Activated CD4-positive, alpha-beta T cell treated with anti-CD3 and anti-CD28 coated beads, Interleukin-2, amount 50 U/mL, for 4 hours (primary cell): ENCODE data around the gene PRKD2.

Experiments
- DNase-seq, 2 experiments: peaks; one replicate each; pipeline ENCODE4 v3.0.0-alpha.2; 2020

PRKD2 gene

DNA sequence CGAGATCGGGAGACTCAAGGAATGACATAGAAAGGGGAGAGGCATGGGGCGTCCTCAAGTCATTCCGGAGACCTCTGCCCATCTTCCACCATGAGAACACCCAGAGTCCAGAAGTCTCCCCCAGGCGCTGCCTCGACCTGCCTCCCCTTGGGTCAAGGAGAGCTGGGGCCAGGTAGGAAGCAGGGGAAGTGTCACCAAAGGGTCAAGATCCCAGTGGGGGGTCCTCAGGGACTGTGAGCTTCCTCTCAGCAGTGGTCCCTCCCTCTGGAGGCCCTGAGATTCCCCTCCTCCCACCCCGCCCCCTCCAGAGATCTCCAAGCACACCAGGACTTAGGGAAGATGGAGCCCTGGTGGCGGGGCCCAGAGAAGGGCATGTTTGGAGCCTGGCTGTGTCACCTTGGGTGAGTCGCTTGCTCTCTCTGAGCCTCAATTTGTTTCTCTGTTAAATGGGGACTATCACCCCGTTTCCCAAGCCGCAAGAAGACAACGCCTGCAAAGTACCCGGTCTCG, 56.9 kb downstream of the PRKD2 start:
- DNase-seq, result no peak

DNA sequence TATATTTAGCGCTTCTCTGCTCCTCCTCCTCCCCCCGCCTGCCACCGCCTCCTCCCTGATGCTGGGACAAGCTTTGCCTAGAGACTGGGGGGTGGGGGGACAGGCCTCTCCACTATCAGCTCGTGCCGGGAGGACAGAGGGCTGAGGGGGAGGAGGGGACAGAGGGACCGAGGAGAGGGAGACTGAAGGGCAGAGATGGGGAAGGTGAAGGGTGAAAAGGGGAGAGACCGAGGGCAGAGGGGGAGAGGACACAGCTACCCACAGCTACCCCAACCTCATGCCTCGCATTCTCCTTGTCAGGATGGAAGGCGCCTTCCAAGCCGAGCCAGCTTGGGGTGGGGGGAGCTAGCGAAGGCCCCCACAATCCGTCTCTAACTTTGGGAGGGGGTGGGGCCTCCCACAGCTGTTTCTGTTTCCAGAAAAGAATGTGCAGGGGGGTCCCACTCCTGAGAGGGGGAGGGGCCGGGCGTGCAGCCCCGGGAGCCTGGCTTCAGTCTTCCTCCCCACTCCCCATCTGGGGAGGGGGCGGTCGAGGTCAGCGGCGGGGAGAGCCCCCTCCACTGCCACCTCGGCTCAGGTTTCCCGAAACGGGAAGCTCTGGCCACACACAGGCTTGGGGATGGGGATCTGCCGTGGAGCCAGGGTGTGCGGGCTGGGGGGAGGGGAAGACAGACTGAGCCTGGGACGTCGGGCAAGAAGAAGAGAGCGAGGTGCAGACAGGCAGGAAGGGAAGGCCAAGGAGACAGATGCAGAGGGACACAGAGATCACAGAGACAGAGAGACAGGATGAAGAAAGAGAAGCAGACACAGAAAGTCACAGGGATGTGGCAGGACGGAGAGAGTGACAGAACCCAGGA, 57.5 kb downstream of the PRKD2 start:
- DNase-seq, result no peak

DNA sequence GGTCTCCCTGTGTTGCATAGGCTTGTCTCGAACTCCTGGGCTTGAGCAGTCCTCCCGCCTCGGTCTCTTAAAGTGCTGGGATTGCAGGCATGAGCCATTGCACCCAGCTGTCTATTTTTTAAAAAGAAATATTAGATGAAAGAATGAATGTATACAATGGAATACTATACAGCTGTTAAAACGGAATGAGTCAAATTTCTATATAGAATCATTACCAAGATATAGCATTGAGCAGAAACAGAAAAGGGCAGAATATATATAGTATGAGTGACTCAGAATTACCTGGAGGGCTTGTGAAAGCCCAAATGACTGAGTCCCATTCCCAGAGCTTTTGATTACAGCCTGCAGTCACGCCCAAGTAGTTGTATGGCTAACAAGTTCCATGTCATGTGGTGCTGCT, 60.4 kb downstream of the PRKD2 start:
- no peak for DNase-seq

DNA sequence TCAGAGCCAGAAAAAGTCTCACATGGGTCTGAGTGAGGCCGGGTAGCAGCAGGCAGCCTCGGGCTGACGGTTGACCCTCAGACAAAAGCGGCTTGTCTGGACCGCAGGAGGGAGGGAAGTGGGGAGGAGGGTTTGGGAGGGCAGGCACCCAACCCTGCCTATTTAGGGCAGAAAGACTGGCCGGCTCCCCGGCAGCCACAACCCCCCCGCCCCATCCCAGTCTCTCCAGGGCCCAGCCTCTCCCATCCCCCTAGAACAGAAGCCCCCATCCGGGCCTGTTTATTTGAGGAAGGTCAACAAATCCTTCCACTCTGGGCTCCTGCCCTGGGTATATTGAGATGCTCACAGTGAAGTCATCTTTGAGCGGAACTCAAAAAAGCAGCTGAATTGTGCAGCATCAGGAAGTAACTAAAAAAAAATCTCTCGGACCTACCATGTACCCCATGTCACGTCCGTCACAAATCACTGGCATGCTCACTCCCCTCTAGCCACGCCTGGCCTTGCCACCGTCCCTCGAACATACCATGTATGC, 62.2 kb downstream of the PRKD2 start:
- DNase-seq, result no peak

DNA sequence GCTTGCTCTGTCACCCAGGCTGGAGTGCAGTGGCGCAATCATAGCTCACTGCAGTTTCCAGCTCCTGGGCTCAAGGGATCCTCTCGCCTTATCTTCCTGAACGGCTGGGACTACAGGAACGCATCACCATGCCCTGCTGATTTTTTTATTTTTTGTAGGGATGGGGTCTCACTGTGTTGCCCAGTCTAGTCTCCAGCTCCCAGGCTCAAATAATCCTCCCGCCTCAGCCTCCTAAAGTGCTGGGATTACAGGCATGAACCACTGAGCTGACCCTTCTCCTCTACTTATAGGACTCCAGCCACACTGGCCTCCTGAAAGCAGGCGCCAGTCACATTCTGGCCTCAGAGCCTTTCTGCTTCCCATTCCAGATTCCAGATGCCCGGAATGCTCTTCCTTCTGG, 66.5 kb downstream of the PRKD2 start:
- no peak for DNase-seq

DNA sequence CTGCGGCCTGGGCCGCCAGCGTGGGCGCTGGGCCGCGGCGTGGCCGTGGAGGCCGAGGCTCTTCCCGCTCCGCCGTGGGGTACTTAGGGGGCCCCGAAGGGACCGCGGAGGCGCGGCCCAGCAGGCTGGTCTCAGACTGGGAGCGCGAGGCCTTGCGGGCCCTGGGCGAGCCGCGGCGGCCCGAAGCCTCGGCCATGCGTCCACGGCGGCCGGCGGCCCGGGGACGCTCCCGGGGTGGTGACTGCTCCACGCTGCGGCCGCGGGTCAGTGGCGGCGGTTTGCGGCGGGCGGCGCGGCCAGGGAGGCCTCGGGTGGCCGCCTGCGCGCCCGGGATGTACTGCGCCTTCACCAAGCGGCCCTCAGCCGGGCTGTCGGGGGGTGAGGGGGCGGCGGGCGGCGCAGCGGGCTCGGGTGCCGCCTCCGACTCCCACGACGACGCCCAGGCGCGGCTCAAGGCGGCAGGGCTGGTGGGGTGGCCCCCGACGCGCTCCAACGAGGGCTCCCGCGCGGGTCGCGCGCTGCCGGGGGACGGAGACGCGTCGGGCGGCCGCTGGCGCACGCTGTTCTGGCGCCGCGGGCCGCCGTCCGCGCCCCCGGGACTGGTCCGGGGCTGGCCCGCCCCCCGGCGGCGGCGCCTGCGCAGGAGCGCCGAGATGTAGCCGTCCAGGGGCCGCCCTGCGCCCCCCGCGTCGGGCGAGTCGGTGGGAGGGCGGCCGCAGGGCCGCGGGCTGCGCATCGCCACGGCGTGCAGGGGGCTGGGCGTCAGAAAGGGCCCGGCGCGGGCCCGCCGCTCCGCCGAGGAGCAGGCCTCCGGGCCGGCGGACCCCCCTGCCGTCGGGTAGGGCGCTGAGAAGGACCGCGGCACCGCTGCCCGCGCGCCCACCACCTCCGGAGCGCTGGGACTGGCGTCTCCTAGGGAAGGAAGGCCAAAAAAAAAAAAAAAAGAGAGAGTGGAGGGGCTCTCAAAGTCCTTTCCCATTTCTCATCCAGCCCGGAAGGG, 67.7 kb downstream of the PRKD2 start:
- no peak for DNase-seq

DNA sequence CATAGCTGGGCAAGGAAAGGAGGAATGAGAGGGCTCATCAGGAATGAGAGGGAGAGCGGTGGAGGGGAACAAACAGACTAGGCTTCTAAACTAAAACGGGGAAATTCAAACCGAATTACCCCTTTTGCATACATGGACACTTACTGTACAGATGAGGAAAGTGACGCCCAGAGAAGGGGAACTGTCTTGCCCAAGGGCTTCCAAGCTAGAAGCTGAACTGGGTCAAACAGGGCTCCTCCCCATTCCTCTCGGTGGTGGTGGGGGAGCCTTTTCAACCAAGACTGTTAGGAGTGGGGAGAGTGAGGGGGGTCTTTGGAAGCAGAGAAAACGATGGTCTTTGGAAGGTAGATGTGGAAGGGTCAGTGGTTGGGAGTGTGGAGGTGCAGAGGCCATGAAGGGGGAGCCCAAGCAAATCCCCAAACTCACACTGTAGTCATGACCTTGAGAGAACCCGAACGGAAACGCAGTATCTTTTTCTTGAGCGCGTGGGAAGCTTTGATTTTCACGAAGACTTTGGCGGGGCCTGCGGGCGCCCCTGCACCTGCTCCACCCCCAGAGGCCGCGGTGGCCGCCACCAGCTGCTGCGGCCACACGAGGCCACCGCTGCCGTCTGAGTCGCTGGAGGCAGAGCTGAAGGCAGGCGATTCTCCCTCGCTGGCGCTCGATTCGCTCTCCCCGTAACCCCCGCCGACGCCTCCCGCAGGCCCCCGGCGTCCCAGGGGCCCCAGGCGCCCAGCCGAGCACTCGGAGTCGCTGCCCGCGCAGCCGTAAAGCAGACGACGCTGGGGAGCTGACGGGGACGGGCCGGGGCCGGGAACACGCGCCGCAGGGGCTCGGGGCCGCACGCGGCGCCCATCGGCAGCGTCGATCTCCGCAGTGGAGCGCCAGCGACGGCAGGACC, 68.6 kb downstream of the PRKD2 start:
- no peak for DNase-seq

DNA sequence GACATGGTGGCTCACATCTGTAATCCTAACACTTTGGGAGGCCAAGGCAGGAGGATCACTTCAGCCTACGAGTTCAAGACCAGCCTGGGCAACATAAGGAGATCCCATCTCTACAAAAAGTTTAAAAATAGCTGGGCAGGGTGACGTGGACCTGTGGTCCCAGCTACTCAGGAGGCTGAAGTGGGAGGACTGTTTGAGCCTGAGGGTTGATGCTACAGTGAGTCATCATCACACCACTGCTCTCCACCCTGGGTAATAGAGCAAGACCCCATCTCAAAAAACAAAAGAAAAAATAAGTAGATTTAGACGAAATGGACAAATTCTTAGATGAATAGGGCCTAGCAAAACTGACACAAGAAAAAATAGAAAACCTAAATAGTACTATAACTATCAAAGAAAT, 70.5 kb downstream of the PRKD2 start:
- DNase-seq, result no peak

DNA sequence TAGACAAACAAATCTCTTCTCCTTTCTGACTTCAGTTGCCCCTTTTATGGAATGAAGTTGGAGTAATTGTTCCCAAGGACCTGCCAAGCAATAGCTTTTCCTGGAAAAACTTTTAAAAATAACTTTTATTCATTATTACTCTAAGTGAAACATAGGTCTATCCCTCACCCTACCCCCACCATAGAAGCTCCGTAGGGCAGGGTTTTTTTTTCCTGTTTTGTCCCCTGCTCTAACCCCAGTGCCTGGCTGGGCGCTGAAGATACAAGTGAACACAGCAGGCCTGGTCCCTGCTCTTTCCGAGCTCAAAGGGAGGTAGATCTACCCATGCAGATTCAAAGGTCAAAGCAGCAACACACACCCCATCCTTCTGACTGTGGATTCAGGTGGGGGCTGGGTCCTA, 72.2 kb downstream of the PRKD2 start:
- DNase-seq, result no peak

DNA sequence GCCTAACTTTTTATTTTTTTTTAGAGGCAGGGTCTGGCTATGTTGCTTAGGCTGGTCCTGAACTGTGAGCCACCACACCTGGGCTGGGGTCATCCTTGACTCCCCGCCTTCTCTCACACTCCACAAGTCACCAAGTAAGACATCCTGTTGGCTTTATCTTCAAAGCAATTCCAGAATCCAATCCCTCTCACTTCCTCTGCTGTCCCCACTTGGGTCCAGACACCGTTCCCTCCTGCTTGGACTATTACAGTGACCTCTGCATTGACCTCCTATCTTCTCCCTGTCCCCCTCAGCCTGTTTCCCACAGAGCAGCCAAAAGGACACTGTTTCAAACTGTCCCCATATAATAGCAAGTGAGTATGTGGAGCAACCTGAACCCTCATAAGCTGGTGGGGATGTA, 76.3 kb downstream of the PRKD2 start:
- DNase-seq, result no peak

DNA sequence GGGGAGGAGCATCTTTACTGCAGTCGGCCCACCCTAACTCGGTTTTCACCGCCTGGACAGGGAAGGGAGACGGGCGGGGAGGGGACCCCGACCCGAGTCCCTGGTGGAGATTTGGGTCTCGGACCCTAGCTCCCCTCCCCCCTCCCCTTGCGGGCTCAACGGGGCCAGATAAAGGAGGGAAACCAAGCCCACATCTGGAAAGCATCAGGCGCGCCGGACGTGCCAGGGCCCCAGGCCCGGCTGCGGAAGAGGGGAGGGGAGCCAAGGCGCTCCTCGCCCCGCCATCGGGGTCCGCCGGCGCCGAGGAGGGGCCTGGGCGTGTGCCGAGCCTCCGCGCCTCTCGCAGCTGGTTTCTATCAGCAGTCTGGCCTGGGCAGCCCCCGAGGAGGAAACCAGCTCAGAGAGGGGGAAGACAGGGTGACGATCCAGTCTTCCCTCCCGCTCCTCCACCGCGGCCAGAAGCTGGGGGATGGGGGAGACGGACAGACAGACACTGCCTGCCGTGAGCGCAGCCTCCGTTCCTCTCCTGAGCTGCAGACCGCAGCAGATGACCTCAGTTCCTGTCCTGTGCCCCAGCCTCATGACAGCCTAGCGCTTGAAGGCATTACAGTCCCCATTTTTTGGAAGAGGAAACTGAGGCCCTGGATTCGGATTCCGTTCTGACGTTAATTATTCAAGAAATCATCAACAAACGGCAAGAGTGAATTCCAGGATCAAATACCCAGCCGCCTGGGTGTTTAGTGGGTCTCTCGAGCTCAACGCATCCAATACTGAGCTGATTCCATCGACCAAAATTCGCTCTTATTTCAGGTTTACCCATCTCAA, 77.3 kb downstream of the PRKD2 start:
- no peak for DNase-seq

DNA sequence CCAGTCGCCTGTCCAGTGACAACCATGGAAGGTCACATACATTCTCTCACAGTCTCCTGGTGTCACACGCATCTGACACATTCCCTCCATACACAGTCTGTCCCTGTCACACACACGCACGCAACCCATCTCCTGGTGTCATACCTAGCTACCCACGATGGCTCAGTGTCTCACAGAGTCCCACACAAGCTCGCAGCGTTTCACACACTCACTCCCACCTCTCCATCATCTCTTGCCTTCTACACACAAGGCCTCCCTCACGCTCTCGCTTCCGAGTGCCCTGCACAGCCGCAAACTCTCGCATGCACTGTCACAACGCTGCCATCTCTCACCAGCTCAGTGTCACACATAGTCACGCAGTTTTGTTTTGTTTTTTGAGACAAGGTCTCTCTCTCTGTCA, 79.7 kb downstream of the PRKD2 start:
- DNase-seq, result no peak

DNA sequence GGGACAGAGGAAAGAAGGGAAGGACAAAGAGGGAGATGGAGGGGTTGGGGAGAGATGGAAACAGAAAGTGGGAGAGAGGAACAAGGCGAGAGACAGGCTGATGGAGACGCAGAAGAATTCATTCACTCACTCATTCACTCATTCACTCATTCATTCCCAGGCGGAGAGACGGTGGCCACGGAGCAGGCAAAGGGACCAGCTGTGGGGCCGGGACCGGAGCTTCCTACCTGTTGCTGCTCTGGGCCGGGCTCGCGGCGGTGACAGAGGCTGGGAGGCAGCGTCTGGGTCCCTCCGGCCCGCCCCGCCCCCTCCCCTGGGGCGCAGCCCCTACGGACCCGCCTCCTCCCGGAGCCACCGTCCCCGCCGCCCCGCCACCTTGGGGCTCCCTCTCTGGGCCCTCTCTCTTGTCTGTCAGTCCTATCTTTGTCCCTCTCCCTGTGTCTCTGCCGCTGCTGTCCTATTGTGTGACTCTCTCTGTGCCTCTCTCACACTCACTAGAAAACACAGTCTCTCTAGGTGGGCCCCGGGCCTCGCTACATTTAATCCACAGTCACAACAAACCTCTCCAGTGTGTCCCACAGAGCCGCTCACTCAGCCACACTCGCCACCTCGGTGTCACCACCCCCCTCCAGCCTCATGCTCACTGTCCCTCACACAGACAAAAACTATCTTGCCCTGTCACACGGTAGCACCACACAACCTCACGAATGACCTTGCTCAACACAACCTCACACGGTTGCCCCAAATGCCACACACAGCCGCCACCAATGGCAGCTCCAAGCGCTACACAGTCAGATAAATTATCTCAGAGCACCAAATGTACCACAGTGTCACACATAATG, 80.8 kb downstream of the PRKD2 start, which contains the start of gene GNG8:
TSS of gene GNG8 (minus strand) at position 283 of the 842 bp plus-strand sequence. CDS start 1,520 bp downstream, outside the sequence.
- DNase-seq, result no peak

DNA sequence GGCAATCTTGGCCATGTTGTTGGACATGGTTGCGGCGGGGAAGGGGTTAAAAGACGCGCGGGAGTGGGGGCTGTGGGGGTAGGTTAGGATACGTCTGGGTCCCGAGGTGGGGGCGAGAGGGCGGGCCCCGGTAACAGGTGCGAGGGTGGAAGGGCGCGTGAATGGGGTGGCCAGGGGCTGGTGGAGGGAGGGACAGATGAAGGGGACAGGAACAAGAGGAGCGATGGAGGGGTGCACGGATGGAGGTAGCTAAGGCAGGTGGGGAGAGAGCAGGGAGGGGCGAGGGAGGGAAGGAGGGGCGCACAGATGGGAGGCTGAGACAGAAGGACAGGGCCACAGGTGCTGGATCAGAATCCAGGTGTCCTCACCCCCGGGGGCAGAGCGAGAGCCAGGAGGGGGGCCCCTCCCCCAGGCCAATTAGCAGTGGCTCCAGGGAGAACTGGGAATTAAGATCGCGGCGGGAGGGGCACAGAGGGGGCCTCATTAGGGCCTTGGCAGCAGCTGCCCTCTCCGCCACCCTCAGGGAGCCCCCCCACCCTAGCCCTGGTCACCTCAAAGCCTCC, 82.2 kb downstream of the PRKD2 start:
- DNase-seq, result no peak

DNA sequence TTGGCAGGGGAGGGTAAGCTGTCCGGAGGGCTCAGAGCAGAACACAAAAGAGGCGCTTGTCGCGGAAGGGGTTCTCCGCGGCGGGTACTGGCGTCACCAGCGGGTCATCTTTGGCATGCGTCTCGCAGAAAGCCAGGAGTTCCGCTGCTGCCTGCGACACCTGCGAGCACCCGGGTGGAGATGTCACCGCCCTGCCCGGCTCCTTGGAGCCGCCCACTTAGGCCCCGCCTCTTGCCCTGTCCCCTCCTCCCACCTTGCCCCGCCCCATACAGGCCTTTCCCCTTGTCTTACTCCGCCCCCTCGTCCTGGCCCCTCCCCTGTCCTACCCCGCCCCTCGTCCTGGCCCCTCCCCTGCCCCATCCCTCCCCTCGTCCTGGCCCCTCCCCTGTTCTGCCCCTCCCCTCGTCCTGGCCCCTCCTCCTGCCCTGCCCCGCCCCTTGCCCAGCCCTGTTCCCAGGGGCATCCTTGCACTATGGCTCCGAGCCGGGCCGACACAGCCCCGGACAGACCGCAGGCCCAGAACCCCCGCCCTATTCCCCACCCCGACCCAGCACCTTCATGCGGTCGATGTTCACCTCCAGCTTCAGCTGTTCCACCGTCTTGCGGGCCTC, 82.8 kb downstream of the PRKD2 start:
- peak; percentile 96 to 97 for DNase-seq

DNA sequence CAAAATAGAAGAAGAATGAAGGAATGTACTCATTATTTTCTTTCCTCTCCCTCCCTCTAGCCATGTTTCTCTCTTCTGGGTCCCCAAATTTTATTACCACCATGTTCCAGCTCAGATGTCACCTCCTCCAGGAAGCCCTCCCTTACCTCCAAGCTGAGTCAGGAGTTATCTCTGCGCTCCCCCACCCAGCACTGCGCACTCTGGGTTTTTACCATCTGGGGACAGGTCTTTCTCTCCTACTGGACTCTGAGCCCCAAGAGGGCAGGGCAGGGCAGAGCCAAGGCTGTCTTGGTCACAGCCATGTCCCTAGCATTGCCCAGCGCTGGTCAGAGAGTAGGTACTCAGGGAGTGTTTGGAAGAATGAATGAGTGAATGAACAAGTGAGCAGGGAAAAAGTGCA, 83.8 kb downstream of the PRKD2 start:
- DNase-seq, result no peak

DNA sequence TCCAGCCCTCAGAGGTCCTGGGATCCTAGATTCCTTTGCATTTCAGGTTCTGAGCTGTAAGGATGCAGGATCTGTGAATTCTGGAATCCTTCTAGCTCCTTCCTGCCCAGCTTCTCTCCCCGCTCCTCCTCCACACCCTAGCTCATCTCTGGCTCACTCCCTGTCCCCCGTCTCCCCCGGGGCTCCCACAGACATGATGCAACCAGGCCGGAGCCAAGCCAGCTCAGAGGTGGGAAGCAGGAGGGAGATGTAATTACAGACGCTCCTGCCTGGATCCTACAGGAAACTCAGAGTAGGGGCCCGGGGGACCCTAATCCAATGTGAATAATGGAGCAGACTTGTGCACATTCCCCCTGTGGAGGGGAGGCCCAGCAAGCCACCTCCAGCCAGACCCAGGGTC, 85.4 kb downstream of the PRKD2 start:
- no peak for DNase-seq

DNA sequence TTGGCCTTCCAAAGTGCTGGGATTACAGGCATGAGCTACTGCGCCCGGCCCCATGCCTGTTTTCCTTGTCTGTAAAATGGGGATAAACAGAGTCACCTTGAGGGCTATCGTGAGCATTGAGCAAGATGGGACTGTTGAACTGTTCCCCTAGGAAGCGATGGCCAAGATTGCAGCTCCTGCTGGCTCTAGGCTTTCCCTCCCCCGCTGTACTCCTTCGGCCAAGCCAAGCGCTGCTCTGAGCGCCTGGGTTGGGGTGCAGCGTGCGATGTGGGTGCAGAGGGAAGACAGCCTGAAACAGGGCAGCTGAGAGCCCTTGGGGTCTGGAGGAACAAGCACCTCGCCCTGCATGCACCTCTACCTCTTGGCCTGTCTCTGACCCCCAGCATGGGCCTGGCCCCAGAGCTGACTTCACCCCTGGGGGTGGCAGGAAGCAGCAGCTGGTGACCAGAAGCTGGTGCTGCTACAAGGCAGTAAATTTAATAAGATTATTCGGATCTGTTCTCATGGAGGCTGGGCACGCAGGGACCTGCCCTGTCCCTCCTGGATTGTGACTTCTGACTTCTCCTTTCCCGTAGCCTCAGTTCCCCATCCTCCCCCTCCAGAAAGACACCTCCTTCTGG, 86.2 kb downstream of the PRKD2 start:
- DNase-seq, result no peak

DNA sequence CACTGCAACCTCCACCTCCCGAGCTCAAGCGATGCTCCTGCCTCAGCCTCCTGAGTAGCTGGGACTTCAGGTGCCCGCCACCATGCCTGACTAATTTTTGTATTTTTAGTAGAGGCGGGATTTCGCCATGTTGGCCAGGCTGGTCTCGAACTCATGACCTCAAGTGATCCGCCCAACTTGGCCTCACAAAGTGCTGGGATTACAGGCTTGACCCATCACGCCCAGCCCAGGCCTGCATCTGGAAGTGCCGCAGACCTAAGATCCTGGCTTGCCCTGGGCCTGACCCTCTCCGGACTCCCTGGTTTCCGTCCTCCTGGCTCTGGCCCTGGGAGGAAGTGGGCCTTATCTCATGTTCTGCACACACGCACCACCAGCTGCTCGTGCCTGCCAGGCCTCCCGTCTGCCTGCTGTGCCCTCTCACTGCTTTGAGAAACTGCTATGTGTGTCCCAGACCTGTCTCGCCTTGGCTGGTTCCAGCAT, 87.3 kb downstream of the PRKD2 start:
- no peak for DNase-seq
